ENCODE results near the gene HAAO. TPM values are rescaled to one million over a fixed set of nuclear protein-coding genes. Genes with fewer than 3 reads are reported as not detected.

Gene HAAO
- total and polyA plus RNA-seq, 12 donors: 2.7 to 30.1 (median 12.6) TPM

DNA sequence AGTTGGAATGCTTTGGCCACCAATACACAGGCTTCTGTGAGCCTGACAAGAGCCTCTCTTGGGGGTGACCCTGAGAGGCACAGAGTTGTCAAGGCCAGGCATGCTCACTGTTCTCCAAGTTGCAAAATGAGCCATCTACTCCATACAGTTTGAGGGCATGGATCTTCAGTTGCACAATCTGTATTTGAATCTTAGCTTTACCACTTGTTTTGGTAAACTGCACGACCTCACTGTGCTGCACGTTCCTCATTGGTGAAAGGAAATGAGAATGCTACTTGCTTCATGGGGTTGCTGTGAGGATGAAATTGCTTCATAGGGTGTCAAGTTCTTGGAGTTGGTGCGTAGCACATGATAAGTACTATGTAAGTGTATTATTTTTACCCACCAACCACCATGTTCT lies 12.0 kb upstream of the HAAO start:
- intact Hi-C loops (cut with DNase I): no loop called here
- WGBS, 4 donors: 40 to 57% (median 45%) methylated on average over 1 to 3 of the region's 3 CpGs
- H3K4me3 ChIP-seq: no peak overlapping the region
- no peak overlapping the region for H3K27ac ChIP-seq
- no peaks in the 10 kb centered on the region for H3K27me3 ChIP-seq
- peak in 3 of 7 donors; percentile 29 to 63 (median 42) for DNase-seq
- no peaks in the 10 kb centered on the region for H3K9me3 ChIP-seq (replicated peaks in 1 of 3)
- H3K4me1 ChIP-seq (replicated peaks in 1 of 2): peaks cover 7 to 8% of the 10 kb centered on the region in 2 donors
- TF ChIP-seq POLR2A (IDR thresholded peaks at IDR 0.05) (no peak), CTCF (IDR thresholded peaks at IDR 0.05) (no peak)
- no peaks in the 10 kb centered on the region for H3K36me3 ChIP-seq (replicated peaks in 1 of 2)

DNA sequence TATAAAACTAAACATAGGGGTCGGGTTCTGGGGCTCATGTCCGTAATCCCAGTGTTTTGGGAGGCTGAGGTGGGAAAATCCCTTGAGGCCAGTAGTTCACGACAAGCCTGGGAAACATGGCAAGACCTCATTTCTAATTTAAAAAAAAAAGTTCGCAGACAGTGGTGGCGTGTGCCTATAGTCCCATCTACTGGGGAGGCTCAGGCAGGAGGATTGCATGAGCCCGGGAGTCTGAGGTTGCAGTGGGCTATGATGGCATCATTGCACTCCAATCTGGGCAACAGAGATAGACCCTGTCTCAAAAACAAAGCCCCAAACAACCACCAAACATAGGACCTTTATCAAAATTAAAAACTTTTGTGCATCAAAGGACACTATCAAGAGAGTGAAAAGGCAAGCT lies 9.8 kb upstream of the HAAO start:
- TF ChIP-seq CTCF (IDR thresholded peaks at IDR 0.05) (no peak), POLR2A (IDR thresholded peaks at IDR 0.05) (no peak)
- intact Hi-C loops (cut with DNase I): no loop called here
- Histone ChIP-seq H3K36me3 (replicated peaks in 1 of 2) (no peaks in the 10 kb centered on the region), H3K4me1 (replicated peaks in 1 of 2) (no peaks in the 10 kb centered on the region), H3K4me3 (no peak overlapping the region), H3K9me3 (replicated peaks in 1 of 3) (no peaks in the 10 kb centered on the region), H3K27me3 (no peaks in the 10 kb centered on the region), H3K27ac (no peak overlapping the region)
- 81 to 97% (median 93%) methylated on average over 6 of the region's 6 CpGs for WGBS, 4 donors
- no peak for DNase-seq

DNA sequence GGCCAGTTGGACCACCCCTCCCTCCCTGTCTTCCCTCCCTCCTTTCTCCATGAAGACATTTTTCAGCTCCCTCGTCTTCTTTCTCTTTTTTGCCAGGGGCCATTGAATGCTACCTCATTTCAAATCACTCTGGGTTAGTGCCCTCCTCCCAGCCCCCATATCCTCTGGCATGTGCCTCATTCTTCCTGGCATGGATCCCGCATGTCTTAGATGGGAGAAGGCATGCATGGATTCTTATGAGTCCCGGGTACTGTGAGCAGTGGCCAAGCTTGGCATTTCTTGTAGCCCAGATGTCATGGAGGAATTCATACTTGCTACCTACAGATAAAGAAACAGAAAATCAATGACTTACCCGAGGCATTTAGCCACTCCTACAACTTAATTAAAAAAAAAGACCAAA lies 9.0 kb upstream of the HAAO start:
- intact Hi-C loops (cut with DNase I): no loop called here
- Histone ChIP-seq H3K36me3 (replicated peaks in 1 of 2) (no peaks in the 10 kb centered on the region), H3K9me3 (replicated peaks in 1 of 3) (no peaks in the 10 kb centered on the region), H3K27me3 (no peaks in the 10 kb centered on the region), H3K4me1 (replicated peaks in 1 of 2) (no peaks in the 10 kb centered on the region), H3K27ac (no peak overlapping the region), H3K4me3 (no peak overlapping the region)
- 59 to 73% (median 71%) methylated on average over 4 of the region's 4 CpGs for WGBS, 4 donors
- DNase-seq: peak in 1 of 7 donors; percentile 42
- no peak for TF ChIP-seq CTCF (IDR thresholded peaks at IDR 0.05)
- TF ChIP-seq POLR2A (IDR thresholded peaks at IDR 0.05): no peak

DNA sequence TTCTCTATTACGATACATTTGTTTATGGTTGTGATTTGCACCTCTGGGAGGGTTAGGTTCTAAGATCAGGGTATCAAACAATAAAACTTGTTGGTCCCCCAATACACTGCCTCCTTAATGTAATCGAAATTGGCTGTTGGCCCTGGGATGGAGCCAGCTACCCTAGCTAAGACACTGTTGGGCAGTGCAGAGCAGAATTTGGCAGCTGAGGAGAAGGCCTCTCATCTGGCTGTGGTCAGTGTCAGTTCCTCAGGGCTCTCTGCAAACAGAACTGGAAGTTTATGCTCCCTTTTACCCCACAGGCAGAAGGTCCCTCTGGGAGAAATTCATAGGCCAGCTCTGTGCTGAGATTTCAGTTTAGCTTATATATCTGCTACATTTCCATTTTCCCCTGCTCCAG lies 8.6 kb upstream of the HAAO start:
- Histone ChIP-seq H3K36me3 (replicated peaks in 1 of 2) (no peaks in the 10 kb centered on the region), H3K4me3 (no peak overlapping the region), H3K27me3 (no peaks in the 10 kb centered on the region), H3K4me1 (replicated peaks in 1 of 2) (no peaks in the 10 kb centered on the region), H3K9me3 (replicated peaks in 1 of 3) (no peaks in the 10 kb centered on the region), H3K27ac (no peak overlapping the region)
- WGBS, 4 donors: 34 to 80% (median 74%) methylated on average over 2 of the region's 2 CpGs
- peak in 1 of 7 donors; percentile 52 for DNase-seq
- intact Hi-C loops (cut with DNase I): no loop called here
- TF ChIP-seq POLR2A (IDR thresholded peaks at IDR 0.05) (no peak), CTCF (IDR thresholded peaks at IDR 0.05) (no peak)
